ENCODE measurements around the gene FAM216A. TPM values are rescaled to one million over a fixed set of nuclear protein-coding genes. Genes with fewer than 3 reads are reported as not detected.

FAM216A gene
- total RNA-seq, 1 donor from 2014 or later, result 8.2 TPM

Other genes with a start within 250 kb of the FAM216A start
- gene ATP2A2, start 187.6 kb upstream of the FAM216A start, total RNA-seq, result 77.1 and 157 TPM in 2 replicates
- 57.0 and 83.0 TPM in 2 replicates for gene ANAPC7, start 65.1 kb upstream of the FAM216A start, total RNA-seq
- 367 and 745 TPM in 2 replicates for gene ARPC3, start 18.5 kb upstream of the FAM216A start, total RNA-seq
- 19.1 and 25.5 TPM in 2 replicates for gene GPN3, start 588 bp upstream of the FAM216A start, total RNA-seq
- 80.8 and 125 TPM in 2 replicates for gene VPS29, start 33.3 kb downstream of the FAM216A start, total RNA-seq
- 0.52 and 0.89 TPM in 2 replicates for gene RAD9B, start 33.5 kb downstream of the FAM216A start, total RNA-seq
- 10.6 and 21.3 TPM in 2 replicates for gene PPTC7, start 114.5 kb downstream of the FAM216A start, total RNA-seq
- gene TCTN1, start 145.3 kb downstream of the FAM216A start, total RNA-seq, result 11.8 and 56.2 TPM in 2 replicates
- 0.35 and 0.50 TPM in 2 replicates for gene HVCN1, start 220.3 kb downstream of the FAM216A start, total RNA-seq

Measured in renal cortical epithelial cell (primary cell).